IPS-NIHi7 (cell line): ENCODE results near the gene KRT76.
"Not testable (repeated sequence)": the region's sequence is repeated elsewhere in the genome, so short reads cannot be mapped to it uniquely, and the experiment has no call there.

Experiments used
- DNase-seq: peaks from one replicate; pipeline ENCODE4 v3.0.0; 2012; ENCODE audit warnings: mixed read lengths; ENCODE audit errors: extremely low spot score

The KRT76 gene

GRCh38 chr12:52759695-52760094, 17.4 kb downstream of the KRT76 start:
- no peak for DNase-seq

- DNase-seq = no peak
These were observed 17.9 kb downstream of the KRT76 start for GRCh38 chr12:52759218-52759617.

GRCh38 chr12:52757449-52758176, 19.5 kb downstream of the KRT76 start:
- no peak for DNase-seq

- DNase-seq = no peak
These were observed 20.7 kb downstream of the KRT76 start for GRCh38 chr12:52756281-52756960.

- DNase-seq = no peak
These were observed 21.6 kb downstream of the KRT76 start for GRCh38 chr12:52755533-52755932.

GRCh38 chr12:52754135-52754534, 23.0 kb downstream of the KRT76 start:
- DNase-seq = no peak

- DNase-seq = no peak
These were observed 23.9 kb downstream of the KRT76 start for GRCh38 chr12:52753283-52753682.

- DNase-seq = no peak
These were observed 24.6 kb downstream of the KRT76 start for GRCh38 chr12:52752516-52752915.

GRCh38 chr12:52751795-52752194, 25.4 kb downstream of the KRT76 start:
- no peak for DNase-seq

GRCh38 chr12:52750532-52750931, 26.6 kb downstream of the KRT76 start:
- DNase-seq = not testable (repeated sequence)

GRCh38 chr12:52749827-52750226, 27.3 kb downstream of the KRT76 start:
- no peak for DNase-seq

- DNase-seq = no peak
These were observed 28.6 kb downstream of the KRT76 start for GRCh38 chr12:52748578-52748977.

GRCh38 chr12:52745554-52745953, 31.6 kb downstream of the KRT76 start:
- DNase-seq = no peak

- no peak for DNase-seq
These were observed 32.5 kb downstream of the KRT76 start for GRCh38 chr12:52744493-52745156.

GRCh38 chr12:52742822-52743457, 34.2 kb downstream of the KRT76 start:
- no peak for DNase-seq

GRCh38 chr12:52742196-52742580, 35.0 kb downstream of the KRT76 start:
- no peak for DNase-seq

- DNase-seq = peak; percentile 90
These were observed 35.6 kb downstream of the KRT76 start for GRCh38 chr12:52741375-52742195.

- DNase-seq = no peak
These were observed 36.6 kb downstream of the KRT76 start for GRCh38 chr12:52740584-52740983.

GRCh38 chr12:52739963-52740362, 37.2 kb downstream of the KRT76 start:
- DNase-seq = no peak

- DNase-seq = no peak
These were observed 41.1 kb downstream of the KRT76 start for GRCh38 chr12:52735816-52736632.

GRCh38 chr12:52735106-52735505, 42.0 kb downstream of the KRT76 start:
- DNase-seq = no peak
